ENCODE data around the gene DDX42. TPM values are rescaled to one million over a fixed set of nuclear protein-coding genes. Genes with fewer than 3 reads are reported as not detected.

The DDX42 gene
- total and polyA plus RNA-seq, 2 of the 13 experiments (the other 11 are each of a cell fraction or from before 2014, with no cell fraction given), result 87.2 to 92.9 TPM

DNA sequence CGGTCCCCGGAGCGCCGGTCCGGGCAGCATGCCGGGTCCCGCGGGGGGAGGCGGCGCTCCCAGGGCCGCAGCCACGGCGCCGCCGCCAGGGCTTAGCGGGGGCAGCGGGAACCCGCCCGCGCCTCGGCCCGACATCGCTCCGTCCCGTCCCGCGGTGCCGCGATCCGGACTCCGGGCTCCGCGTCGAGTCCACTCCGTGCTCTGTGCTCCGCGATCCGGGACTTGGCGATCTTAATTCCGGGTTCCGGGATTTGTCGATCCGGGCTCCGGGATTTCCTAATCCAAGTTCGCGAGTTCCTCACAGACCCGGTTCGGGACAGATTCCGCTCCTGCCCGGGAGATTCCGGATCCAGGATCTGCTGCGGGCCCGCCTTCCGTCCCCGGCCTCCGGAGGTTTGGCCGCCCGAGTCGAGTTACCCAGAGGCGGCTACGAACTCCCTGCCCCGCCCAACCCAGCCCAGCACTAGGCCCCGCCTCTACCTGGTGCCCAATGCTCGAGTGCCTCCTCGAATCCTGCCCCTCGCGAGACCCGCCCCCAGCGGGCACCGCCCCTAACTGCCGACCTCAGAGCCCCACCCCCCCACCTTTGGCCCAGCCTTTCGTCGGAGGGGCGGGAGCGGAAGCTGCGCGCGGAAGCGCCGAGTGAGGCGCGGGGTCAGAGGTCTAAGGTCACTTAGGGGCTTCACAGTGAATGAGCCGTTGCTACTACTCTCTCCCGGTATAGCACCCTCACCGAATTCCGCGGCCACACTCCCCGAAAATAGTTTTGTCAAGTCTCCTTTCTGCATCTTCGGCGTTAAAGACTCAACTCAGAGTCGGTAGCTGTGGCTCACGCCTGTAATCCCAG lies 68.8 kb downstream of the DDX42 start, which contains the start of gene SMARCD2 (continued):
- TF ChIP-seq, protein P1, sequence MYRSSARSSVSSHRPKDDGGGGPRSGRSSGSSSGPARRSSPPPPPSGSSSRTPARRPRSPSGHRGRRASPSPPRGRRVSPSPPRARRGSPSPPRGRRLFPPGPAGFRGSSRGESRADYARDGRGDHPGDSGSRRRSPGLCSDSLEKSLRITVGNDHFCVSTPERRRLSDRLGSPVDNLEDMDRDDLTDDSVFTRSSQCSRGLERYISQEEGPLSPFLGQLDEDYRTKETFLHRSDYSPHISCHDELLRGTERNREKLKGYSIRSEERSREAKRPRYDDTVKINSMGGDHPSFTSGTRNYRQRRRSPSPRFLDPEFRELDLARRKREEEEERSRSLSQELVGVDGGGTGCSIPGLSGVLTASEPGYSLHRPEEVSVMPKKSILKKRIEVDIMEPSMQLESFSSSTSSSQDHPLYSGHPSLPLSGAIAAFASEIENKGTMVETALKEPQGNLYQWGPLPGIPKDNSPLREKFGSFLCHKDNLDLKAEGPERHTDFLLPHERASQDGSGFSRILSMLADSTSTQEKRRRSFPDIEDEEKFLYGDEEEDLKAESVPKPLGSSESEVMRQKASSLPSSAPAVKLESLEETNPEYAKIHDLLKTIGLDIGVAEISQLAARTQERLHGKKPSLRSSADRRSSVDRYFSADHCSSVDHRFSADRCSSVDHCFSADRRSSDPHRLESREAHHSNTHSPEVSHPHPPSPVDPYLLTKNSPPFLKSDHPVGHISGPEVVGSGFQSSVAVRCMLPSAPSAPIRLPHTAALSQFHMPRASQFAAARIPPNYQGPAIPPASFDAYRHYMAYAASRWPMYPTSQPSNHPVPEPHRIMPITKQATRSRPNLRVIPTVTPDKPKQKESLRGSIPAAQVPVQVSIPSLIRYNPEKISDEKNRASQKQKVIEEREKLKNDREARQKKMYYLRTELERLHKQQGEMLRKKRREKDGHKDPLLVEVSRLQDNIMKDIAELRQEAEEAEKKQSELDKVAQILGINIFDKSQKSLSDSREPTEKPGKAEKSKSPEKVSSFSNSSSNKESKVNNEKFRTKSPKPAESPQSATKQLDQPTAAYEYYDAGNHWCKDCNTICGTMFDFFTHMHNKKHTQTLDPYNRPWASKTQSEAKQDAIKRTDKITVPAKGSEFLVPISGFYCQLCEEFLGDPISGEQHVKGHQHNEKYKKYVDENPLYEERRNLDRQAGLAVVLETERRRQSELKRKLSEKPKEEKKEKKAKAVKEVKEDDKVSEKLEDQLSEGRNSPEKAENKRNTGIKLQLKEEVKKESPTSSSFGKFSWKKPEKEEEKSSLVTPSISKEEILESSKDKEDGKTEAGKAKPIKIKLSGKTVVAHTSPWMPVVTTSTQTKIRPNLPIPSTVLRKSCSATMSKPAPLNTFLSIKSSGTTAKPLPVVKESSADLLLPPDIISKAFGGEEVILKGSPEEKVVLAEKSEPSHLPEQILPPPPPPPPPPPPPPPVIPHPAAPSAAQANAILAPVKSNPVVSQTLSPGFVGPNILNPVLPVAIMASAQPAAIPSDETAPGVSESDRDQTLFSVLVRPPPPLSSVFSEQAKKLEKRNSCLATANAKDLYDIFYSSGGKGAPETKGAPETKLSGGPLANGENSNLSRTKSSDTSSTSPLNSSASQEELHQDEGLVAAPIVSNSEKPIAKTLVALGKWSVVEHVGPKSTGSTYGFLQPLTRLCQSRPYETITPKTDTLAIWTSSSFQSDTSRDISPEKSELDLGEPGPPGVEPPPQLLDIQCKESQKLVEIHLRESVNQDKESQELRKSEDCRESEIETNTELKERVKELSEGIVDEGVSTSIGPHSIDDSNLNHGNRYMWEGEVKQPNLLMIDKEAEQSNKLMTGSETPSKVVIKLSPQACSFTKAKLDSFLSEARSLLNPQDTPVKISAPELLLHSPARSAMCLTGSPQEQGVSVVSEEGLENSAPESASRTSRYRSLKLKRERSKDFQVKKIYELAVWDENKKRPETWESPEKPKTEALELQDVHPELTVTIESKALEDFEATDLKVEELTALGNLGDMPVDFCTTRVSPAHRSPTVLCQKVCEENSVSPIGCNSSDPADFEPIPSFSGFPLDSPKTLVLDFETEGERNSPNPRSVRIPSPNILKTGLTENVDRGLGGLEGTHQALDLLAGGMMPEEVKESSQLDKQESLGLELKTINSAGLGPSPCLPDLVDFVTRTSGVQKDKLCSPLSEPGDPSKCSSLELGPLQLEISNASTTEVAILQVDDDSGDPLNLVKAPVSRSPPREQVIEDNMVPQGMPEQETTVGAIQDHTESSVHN (CRISPR knock-in tag; IDR thresholded peaks at IDR 0.05), result no peak
- TF ChIP-seq, protein P2, sequence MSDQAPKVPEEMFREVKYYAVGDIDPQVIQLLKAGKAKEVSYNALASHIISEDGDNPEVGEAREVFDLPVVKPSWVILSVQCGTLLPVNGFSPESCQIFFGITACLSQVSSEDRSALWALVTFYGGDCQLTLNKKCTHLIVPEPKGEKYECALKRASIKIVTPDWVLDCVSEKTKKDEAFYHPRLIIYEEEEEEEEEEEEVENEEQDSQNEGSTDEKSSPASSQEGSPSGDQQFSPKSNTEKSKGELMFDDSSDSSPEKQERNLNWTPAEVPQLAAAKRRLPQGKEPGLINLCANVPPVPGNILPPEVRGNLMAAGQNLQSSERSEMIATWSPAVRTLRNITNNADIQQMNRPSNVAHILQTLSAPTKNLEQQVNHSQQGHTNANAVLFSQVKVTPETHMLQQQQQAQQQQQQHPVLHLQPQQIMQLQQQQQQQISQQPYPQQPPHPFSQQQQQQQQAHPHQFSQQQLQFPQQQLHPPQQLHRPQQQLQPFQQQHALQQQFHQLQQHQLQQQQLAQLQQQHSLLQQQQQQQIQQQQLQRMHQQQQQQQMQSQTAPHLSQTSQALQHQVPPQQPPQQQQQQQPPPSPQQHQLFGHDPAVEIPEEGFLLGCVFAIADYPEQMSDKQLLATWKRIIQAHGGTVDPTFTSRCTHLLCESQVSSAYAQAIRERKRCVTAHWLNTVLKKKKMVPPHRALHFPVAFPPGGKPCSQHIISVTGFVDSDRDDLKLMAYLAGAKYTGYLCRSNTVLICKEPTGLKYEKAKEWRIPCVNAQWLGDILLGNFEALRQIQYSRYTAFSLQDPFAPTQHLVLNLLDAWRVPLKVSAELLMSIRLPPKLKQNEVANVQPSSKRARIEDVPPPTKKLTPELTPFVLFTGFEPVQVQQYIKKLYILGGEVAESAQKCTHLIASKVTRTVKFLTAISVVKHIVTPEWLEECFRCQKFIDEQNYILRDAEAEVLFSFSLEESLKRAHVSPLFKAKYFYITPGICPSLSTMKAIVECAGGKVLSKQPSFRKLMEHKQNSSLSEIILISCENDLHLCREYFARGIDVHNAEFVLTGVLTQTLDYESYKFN (CRISPR knock-in tag; conservative IDR thresholded peaks at IDR 0.05), result peak; percentile 84
- peak; percentile 86 for TF ChIP-seq PHF8 (CRISPR knock-in tag; IDR thresholded peaks at IDR 0.05)
- peak; percentile 83 for TF ChIP-seq KDM5B (CRISPR knock-in tag; IDR thresholded peaks at IDR 0.05; ENCODE audit: borderline replicate concordance)
- peak; percentile 95 for TF ChIP-seq HOXD1 (CRISPR knock-in tag; IDR thresholded peaks at IDR 0.05)
- TF ChIP-seq NFKBIZ (CRISPR knock-in tag; IDR thresholded peaks at IDR 0.05), result peak; percentile 48; the same call in 1 of the 2 replicates
- TF ChIP-seq ZNF180 (CRISPR knock-in tag; IDR thresholded peaks at IDR 0.05; ENCODE audit: borderline replicate concordance, low read depth), result no peak; the same call in 1 of the 2 replicates
- peak; percentile 97 for TF ChIP-seq ZNF614 (CRISPR knock-in tag; IDR thresholded peaks at IDR 0.05; ENCODE audit: borderline replicate concordance)
- TF ChIP-seq, protein P3, sequence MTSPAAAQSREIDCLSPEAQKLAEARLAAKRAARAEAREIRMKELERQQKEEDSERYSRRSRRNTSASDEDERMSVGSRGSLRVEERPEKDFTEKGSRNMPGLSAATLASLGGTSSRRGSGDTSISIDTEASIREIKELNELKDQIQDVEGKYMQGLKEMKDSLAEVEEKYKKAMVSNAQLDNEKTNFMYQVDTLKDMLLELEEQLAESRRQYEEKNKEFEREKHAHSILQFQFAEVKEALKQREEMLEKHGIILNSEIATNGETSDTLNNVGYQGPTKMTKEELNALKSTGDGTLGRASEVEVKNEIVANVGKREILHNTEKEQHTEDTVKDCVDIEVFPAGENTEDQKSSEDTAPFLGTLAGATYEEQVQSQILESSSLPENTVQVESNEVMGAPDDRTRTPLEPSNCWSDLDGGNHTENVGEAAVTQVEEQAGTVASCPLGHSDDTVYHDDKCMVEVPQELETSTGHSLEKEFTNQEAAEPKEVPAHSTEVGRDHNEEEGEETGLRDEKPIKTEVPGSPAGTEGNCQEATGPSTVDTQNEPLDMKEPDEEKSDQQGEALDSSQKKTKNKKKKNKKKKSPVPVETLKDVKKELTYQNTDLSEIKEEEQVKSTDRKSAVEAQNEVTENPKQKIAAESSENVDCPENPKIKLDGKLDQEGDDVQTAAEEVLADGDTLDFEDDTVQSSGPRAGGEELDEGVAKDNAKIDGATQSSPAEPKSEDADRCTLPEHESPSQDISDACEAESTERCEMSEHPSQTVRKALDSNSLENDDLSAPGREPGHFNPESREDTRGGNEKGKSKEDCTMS (CRISPR knock-in tag; conservative IDR thresholded peaks at IDR 0.05), result peak; percentile 83; the same call in 1 of the 2 replicates
- TF ChIP-seq, protein P4, sequence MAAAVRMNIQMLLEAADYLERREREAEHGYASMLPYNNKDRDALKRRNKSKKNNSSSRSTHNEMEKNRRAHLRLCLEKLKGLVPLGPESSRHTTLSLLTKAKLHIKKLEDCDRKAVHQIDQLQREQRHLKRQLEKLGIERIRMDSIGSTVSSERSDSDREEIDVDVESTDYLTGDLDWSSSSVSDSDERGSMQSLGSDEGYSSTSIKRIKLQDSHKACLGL (CRISPR knock-in tag; IDR thresholded peaks at IDR 0.05), result peak; percentile 67
- peak; percentile 81 for TF ChIP-seq FOXO1 (CRISPR knock-in tag; IDR thresholded peaks at IDR 0.05)
- TF ChIP-seq SNRNP70 (IDR thresholded peaks at IDR 0.05; ENCODE audit: low read depth, low read length), result no peak
